ENCODE measurements around the gene UGT1A4. TPM values are rescaled to one million over a fixed set of nuclear protein-coding genes. Genes with fewer than 3 reads are reported as not detected.

Gene UGT1A4
- total RNA-seq, 2 donors from 2014 or later = not detected

- DNase-seq (ENCODE audit: low spot score) (no peak), ATAC-seq (ENCODE audit: insufficient number of reproducible peaks, low FRiP score, low read depth) (no peak)
- Histone ChIP-seq H3K36me3 (no peaks in the 10 kb centered on the region), H3K9me3 (peaks cover 4% of the 10 kb centered on the region), H3K4me1 (ENCODE audit: control insufficient read depth in 1 of 2, low read depth in 2 of 2) (no peaks in the 10 kb centered on the region), H3K27me3 (replicated peaks; ENCODE audit: insufficient read depth) (no peaks in the 10 kb centered on the region), H3K27ac (no peak within 1 kb of the TSS), H3K4me3 (no peak within 1 kb of the TSS)
- no peak for TF ChIP-seq CTCF (IDR thresholded peaks at IDR 0.05)
These were observed 59.5 kb downstream of the UGT1A4 start, which contains the start of gene MROH2A for GRCh38 chr2:233778030-233778429. Gene MROH2A (plus strand): TSS chr2:233778330. CDS start chr2:233779359, 1,029 bp downstream.

GRCh38 chr2:233779722-233780121 lies 61.2 kb downstream of the UGT1A4 start:
- Histone ChIP-seq H3K27ac (no peak overlapping the region), H3K27me3 (replicated peaks; ENCODE audit: insufficient read depth) (no peaks in the 10 kb centered on the region), H3K4me3 (no peak overlapping the region), H3K4me1 (ENCODE audit: control insufficient read depth in 1 of 2, low read depth in 2 of 2) (no peaks in the 10 kb centered on the region), H3K36me3 (no peaks in the 10 kb centered on the region), H3K9me3 (peaks cover 4% of the 10 kb centered on the region)
- no peak for TF ChIP-seq CTCF (IDR thresholded peaks at IDR 0.05)
- DNase-seq (ENCODE audit: low spot score) (no peak), ATAC-seq (ENCODE audit: insufficient number of reproducible peaks, low FRiP score, low read depth) (no peak)

- DNase-seq (ENCODE audit: low spot score) (no peak), ATAC-seq (ENCODE audit: insufficient number of reproducible peaks, low FRiP score, low read depth) (no peak)
- H3K27ac ChIP-seq = no peak overlapping the region
- H3K4me1 ChIP-seq (ENCODE audit: control insufficient read depth in 1 of 2, low read depth in 2 of 2) = no peaks in the 10 kb centered on the region
- no peaks in the 10 kb centered on the region for H3K36me3 ChIP-seq
- peaks cover 2% of the 10 kb centered on the region for H3K9me3 ChIP-seq
- no peaks in the 10 kb centered on the region for H3K27me3 ChIP-seq (replicated peaks; ENCODE audit: insufficient read depth)
- no peak for TF ChIP-seq CTCF (IDR thresholded peaks at IDR 0.05)
- no peak overlapping the region for H3K4me3 ChIP-seq
These were observed 62.2 kb downstream of the UGT1A4 start for GRCh38 chr2:233780771-233781170.

GRCh38 chr2:233789554-233789953 lies 71.0 kb downstream of the UGT1A4 start:
- H3K4me3 ChIP-seq = no peak overlapping the region
- no peaks in the 10 kb centered on the region for H3K27me3 ChIP-seq (replicated peaks; ENCODE audit: insufficient read depth)
- no peaks in the 10 kb centered on the region for H3K4me1 ChIP-seq (ENCODE audit: control insufficient read depth in 1 of 2, low read depth in 2 of 2)
- no peak for ATAC-seq (ENCODE audit: insufficient number of reproducible peaks, low FRiP score, low read depth)
- TF ChIP-seq CTCF (IDR thresholded peaks at IDR 0.05) = no peak
- DNase-seq (ENCODE audit: low spot score) = no peak
- no peaks in the 10 kb centered on the region for H3K9me3 ChIP-seq
- H3K36me3 ChIP-seq = no peaks in the 10 kb centered on the region
- no peak overlapping the region for H3K27ac ChIP-seq

- no peaks in the 10 kb centered on the region for H3K27me3 ChIP-seq (replicated peaks; ENCODE audit: insufficient read depth)
- no peaks in the 10 kb centered on the region for H3K4me1 ChIP-seq (ENCODE audit: control insufficient read depth in 1 of 2, low read depth in 2 of 2)
- H3K4me3 ChIP-seq = no peak overlapping the region
- no peaks in the 10 kb centered on the region for H3K9me3 ChIP-seq
- no peak for DNase-seq (ENCODE audit: low spot score)
- H3K36me3 ChIP-seq = no peaks in the 10 kb centered on the region
- no peak for TF ChIP-seq CTCF (IDR thresholded peaks at IDR 0.05)
- ATAC-seq (ENCODE audit: insufficient number of reproducible peaks, low FRiP score, low read depth) = no peak
- H3K27ac ChIP-seq = no peak overlapping the region
These were observed 72.8 kb downstream of the UGT1A4 start for GRCh38 chr2:233791151-233791882.

Measured in thoracic aorta (tissue), 2 donors.